ENCODE data around the gene MATN3. TPM values are rescaled to one million over a fixed set of nuclear protein-coding genes. Genes with fewer than 3 reads are reported as not detected.

MATN3 gene
- total and polyA plus RNA-seq, 2 of the 8 experiments (the other 6 are each of a cell fraction or from before 2014, with no cell fraction given) = 3.0 to 9.9 TPM

GRCh38 chr2:19944205-19944845, 68.1 kb downstream of the MATN3 start:
- H3K23me2 ChIP-seq (ENCODE audit: low read depth, low read length) = no peaks in the 10 kb centered on the region
- no peak overlapping the region for H4K8ac ChIP-seq (ENCODE audit: extremely low read depth, insufficient read depth, low read length)
- ChIA-PET POLR2A (ENCODE audit: partially characterized antibody) (interaction anchor here (1.1 kb wide), 1 partner anchor 43 kb away, joined by 3 read pairs; the partner anchor contains the start of gene TTC32), CTCF (ENCODE audit: partially characterized antibody) (interaction anchor here (1.3 to 2.0 kb wide), 4 partner anchors 9 to 71 kb away, joined by 4 to 7 read pairs (median 4); no protein-coding TSS in a partner anchor)
- no peaks in the 10 kb centered on the region for H3K79me1 ChIP-seq (ENCODE audit: low read depth, low read length)
- no peak overlapping the region for H2AK5ac ChIP-seq (ENCODE audit: low read depth, low read length)
- TF ChIP-seq CHD2 (IDR thresholded peaks at IDR 0.05; ENCODE audit: low read length) (no peak), MAFK (IDR thresholded peaks at IDR 0.05; ENCODE audit: low read depth, low read length) (no peak), CTBP2 (IDR thresholded peaks at IDR 0.05; ENCODE audit: borderline replicate concordance, insufficient read depth, insufficient read length, low read length) (no peak), ASH2L (IDR thresholded peaks at IDR 0.05; ENCODE audit: low read length) (no peak), SP1 (IDR thresholded peaks at IDR 0.05; ENCODE audit: low read depth, low read length) (no peak), POLR2AphosphoS5 (IDR thresholded peaks at IDR 0.05; ENCODE audit: low read depth, low read length) (no peak)
- H2BK15ac ChIP-seq (ENCODE audit: low read length) = no peak overlapping the region
- H3K56ac ChIP-seq (replicated peaks; ENCODE audit: insufficient read length, low read depth, low read length) = no peak overlapping the region
- no peak overlapping the region for H4K91ac ChIP-seq (replicated peaks; ENCODE audit: insufficient read length, low read length)
- H3K4ac ChIP-seq (replicated peaks; ENCODE audit: insufficient read length, low read depth, low read length) = no peak overlapping the region
- WGBS, 2 experiments (ENCODE audit: extremely low coverage in 1 of 2, insufficient coverage in 1 of 2, insufficient read length in 1 of 2, insufficient replicate concordance in 2 of 2, low coverage in 1 of 2, low lambda C conversion rate in 2 of 2, missing lambda C conversion rate in 1 of 2) = 34% methylated on average over 2 of the region's 2 CpGs; no CpG with 5 or more reads in 1 of the 2 experiments
- no peak overlapping the region for H2BK20ac ChIP-seq (ENCODE audit: low read length)
- DNase-seq (ENCODE audit: low read depth in 1 of 2, low spot score in 2 of 2) = peak in 1 of 2 experiments; percentile 21
- H2BK120ac ChIP-seq (replicated peaks; ENCODE audit: low read depth, low read length) = no peak overlapping the region
- FAIRE-seq = peak; percentile 65
- H3K27me3 ChIP-seq (replicated peaks in 1 of 4; ENCODE audit: control insufficient read depth in 3 of 4, extremely low read depth in 1 of 4, insufficient read depth in 3 of 4, low read length in 3 of 4) = no peaks in the 10 kb centered on the region
- H3K4me2 ChIP-seq (ENCODE audit: insufficient read depth in 1 of 2, low read depth in 2 of 2, low read length in 2 of 2) = peak overlapping the region; percentile 28 to 57; a peak in 3 of 4 replicates
- H3K9ac ChIP-seq (replicated peaks in 1 of 4; ENCODE audit: extremely low read depth in 1 of 4, low read depth in 3 of 4, low read length in 3 of 4) = no peak overlapping the region
- H3K18ac ChIP-seq (ENCODE audit: extremely low read depth, low read length) = no peak overlapping the region
- no peaks in the 10 kb centered on the region for H4K20me1 ChIP-seq (replicated peaks in 1 of 2; ENCODE audit: control insufficient read depth in 1 of 2, insufficient read depth in 2 of 2, low read length in 2 of 2)
- H3K14ac ChIP-seq (ENCODE audit: insufficient read length) = no peak overlapping the region
- H3K4me3 ChIP-seq (ENCODE audit: extremely low read depth in 1 of 4, insufficient read depth in 2 of 4, low read depth in 3 of 4, low read length in 4 of 4) = peak overlapping the region in 1 of 4 experiments; percentile 25; a peak in 1 of 8 replicates
- no peak overlapping the region for H3K27ac ChIP-seq (ENCODE audit: low read depth, low read length)
- H3K9me3 ChIP-seq (ENCODE audit: insufficient read depth in 2 of 2, low read depth in 1 of 2, low read length in 1 of 2) = no peaks in the 10 kb centered on the region
- H3K23ac ChIP-seq (ENCODE audit: insufficient read length) = no peak overlapping the region
- H4K5ac ChIP-seq (ENCODE audit: insufficient read length, low read depth, low read length) = no peak overlapping the region
- no peak overlapping the region for H2BK12ac ChIP-seq (ENCODE audit: low read depth, low read length)
- no peak overlapping the region for H2BK5ac ChIP-seq (ENCODE audit: low read depth, low read length)
- no peaks in the 10 kb centered on the region for H3K79me2 ChIP-seq (ENCODE audit: control insufficient read depth in 1 of 2, insufficient read depth in 2 of 2, low read length in 2 of 2)
- peaks cover 0 to 7% (median 1%) of the 10 kb centered on the region in 4 experiments; a peak in 4 of 8 replicates for H3K36me3 ChIP-seq (ENCODE audit: control insufficient read depth in 2 of 4, insufficient read depth in 4 of 4, low read length in 3 of 4)
- peaks cover 0 to 10% (median 2%) of the 10 kb centered on the region in 4 experiments; a peak in 4 of 7 replicates for H3K4me1 ChIP-seq (replicated peaks in 1 of 4; ENCODE audit: control insufficient read depth in 3 of 4, insufficient read depth in 4 of 4, low read length in 3 of 4)
- H2AFZ ChIP-seq (ENCODE audit: low read length) = no peak overlapping the region

All from H1 (cell line).